NCI-H524 (cell line): ENCODE measurements around the gene NPIPB8.
"Not testable (repeated sequence)": the region's sequence is repeated elsewhere in the genome, so short reads cannot be mapped to it uniquely, and the experiment has no call there.

Experiments used
- DNase-seq, 2 experiments: peaks; one replicate each; lab custom pipeline; 2025; lab: John Stamatoyannopoulos, UW

The NPIPB8 gene

GRCh38 chr16:28636093-28636823 is 1.6 kb upstream of the NPIPB8 start:
- not testable (repeated sequence) for DNase-seq

- not testable (repeated sequence) for DNase-seq
These were observed 494 bp downstream of the NPIPB8 start for GRCh38 chr16:28638359-28638758.

- DNase-seq: not testable (repeated sequence)
These were observed 2.1 kb downstream of the NPIPB8 start for GRCh38 chr16:28639959-28640358.

GRCh38 chr16:28666264-28666663 is 28.4 kb downstream of the NPIPB8 start:
- not testable (repeated sequence) for DNase-seq

- not testable (repeated sequence) for DNase-seq
These were observed 29.6 kb downstream of the NPIPB8 start for GRCh38 chr16:28667480-28667879.

GRCh38 chr16:28668199-28668598 is 30.3 kb downstream of the NPIPB8 start:
- DNase-seq: not testable (repeated sequence)

GRCh38 chr16:28688327-28688952 is 50.6 kb downstream of the NPIPB8 start:
- not testable (repeated sequence) for DNase-seq

- not testable (repeated sequence) for DNase-seq
These were observed 51.6 kb downstream of the NPIPB8 start for GRCh38 chr16:28689425-28689824.

- not testable (repeated sequence) for DNase-seq
These were observed 53.9 kb downstream of the NPIPB8 start for GRCh38 chr16:28691722-28692121.

- not testable (repeated sequence) for DNase-seq
These were observed 55.5 kb downstream of the NPIPB8 start for GRCh38 chr16:28693257-28693950.

- not testable (repeated sequence) for DNase-seq
These were observed 61.9 kb downstream of the NPIPB8 start for GRCh38 chr16:28699792-28700191.

- DNase-seq: not testable (repeated sequence)
These were observed 62.5 kb downstream of the NPIPB8 start for GRCh38 chr16:28700349-28700748.

GRCh38 chr16:28701384-28701783 is 63.5 kb downstream of the NPIPB8 start:
- DNase-seq: not testable (repeated sequence)

GRCh38 chr16:28704246-28704645 is 66.4 kb downstream of the NPIPB8 start:
- not testable (repeated sequence) for DNase-seq
